Mammary epithelial cell (primary cell): ENCODE data around the gene BMPR1A.

Experiments used
- CTCF ChIP-seq, 2 donors: IDR thresholded peaks in 1 of 2; conservative IDR thresholded peaks in 1 of 2; 2 replicates each; pipeline ENCODE4 v1.5.1; 2011 to 2012; ENCODE audit warnings: inconsistent platforms in 2 of 2, low read length in 2 of 2, mild to moderate bottlenecking in 2 of 2, control low read depth in 1 of 2, low read depth in 1 of 2; ENCODE audit not compliant: insufficient read depth in 1 of 2; ENCODE audit errors: extremely low read depth in 1 of 2
- EZH2 ChIP-seq: IDR thresholded peaks from 2 replicates; pipeline ENCODE4 v1.6.1; 2012; ENCODE audit warnings: low read length, inconsistent platforms, borderline replicate concordance

GRCh38 chr10:86905429-86905828, 149.0 kb downstream of the BMPR1A start:
- no peak for TF ChIP-seq CTCF (conservative IDR thresholded peaks at IDR 0.05 in 1 of 2, IDR thresholded peaks at IDR 0.05 in 1 of 2; ENCODE audit: extremely low read depth in 1 of 2, insufficient read depth in 1 of 2, low read depth in 1 of 2, low read length in 2 of 2)
- TF ChIP-seq EZH2, result no peak
